Right lobe of liver (tissue), 6 donors: ENCODE results near the gene MACROD2. TPM values are rescaled to one million over a fixed set of nuclear protein-coding genes. Genes with fewer than 3 reads are reported as not detected.
A peak's percentile ranks its signal among the peaks of the same experiment; 100 is the strongest.

ENCODE experiments used
- ATAC-seq, 4 donors: fragments of 200-7000 bp; cut with Tn5 transposase; one replicate each; pipeline ENCODE4 v1.9.1; 2020; ENCODE audit warnings: mild to moderate bottlenecking in 4 of 4, moderate library complexity in 4 of 4
- DNase-seq, 3 donors: peaks; one replicate each; pipeline ENCODE4 v3.0.0-alpha.2; 2020
- H3K27ac ChIP-seq, 3 donors: fragments of 200-600 bp; one replicate each; pipeline ENCODE4 v1.8.0; 2022
- H3K27me3 ChIP-seq, 2 donors: fragments of 200-600 bp; one replicate each; pipeline ENCODE4 v1.8.0; 2022
- H3K36me3 ChIP-seq, 4 donors: fragments of 200-600 bp; sonication (generic) in 1 of 4; one replicate each; pipeline versions ENCODE4 v1.5.1 to v1.8.0; 2017 to 2022; ENCODE audit warnings: control low read depth in 1 of 4
- H3K4me1 ChIP-seq, 4 donors: fragments of 200-600 bp; sonication (generic) in 1 of 4; one replicate each; pipeline versions ENCODE4 v1.5.1 to v1.8.0; 2017 to 2022; ENCODE audit warnings: control low read depth in 1 of 4
- H3K4me3 ChIP-seq, 3 donors: fragments of 200-600 bp; one replicate each; pipeline ENCODE4 v1.8.0; 2022
- H3K9me3 ChIP-seq, 4 donors: fragments of 200-600 bp; sonication (generic) in 1 of 4; one replicate each; pipeline versions ENCODE4 v1.5.1 to v1.8.0; 2017 to 2022; ENCODE audit warnings: control low read depth in 1 of 4
- CTCF ChIP-seq, 4 donors: fragments of 200-600 bp in 3 of 4; fragments of 450-650 bp in 1 of 4; IDR thresholded peaks; one replicate each; pipeline versions ENCODE4 v1.5.1 to v1.8.0; 2016 to 2022; ENCODE audit warnings: antibody characterized with exemption in 4 of 4, mild to moderate bottlenecking in 2 of 4
- POLR2A ChIP-seq: fragments of 450-650 bp; IDR thresholded peaks from one replicate; pipeline ENCODE4 v1.6.1; 2017; ENCODE audit warnings: antibody characterized with exemption, mild to moderate bottlenecking
- WGBS: methylation state at CpG from one replicate; pipeline ENCODE4 v1.1.6; 2018; ENCODE audit warnings: low coverage, low lambda C conversion rate; ENCODE audit not compliant: insufficient coverage; ENCODE audit errors: missing lambda C conversion rate; 5-methylcytosine and 5-hydroxymethylcytosine counted together
- intact Hi-C, 2 donors: fragments of 100-400 bp; cut with DNase I; formaldehyde crosslinking; loops; one replicate each; pipeline versions ENCODE4 v1.11.2 to v1.14.1; 2022
- total RNA-seq, 6 experiments: library from RNA; depleted of rRNA in 2 of 6; stranded (reverse); fragments of >200 nt in 2 of 6; fragmentation: NEBNext Ultra II Directional in 3 of 6; extraction: Animal tissue kit (Norgen Biotek cat#: 25700) in 3 of 6; gene quantifications; one replicate each; pipeline versions ENCODE4 v1.1.0 to v1.2.4, GENCODE V29; 2016 to 2023
- donor health status: DM: no; HTN: yes; CAD: no.
- donor health status: DM: no; HTN: no; CAD: no.
- donor health status: DM: no; HTN: no; CAD: no.
- donor health status: DM: no; HTN: yes; CAD: no.
- donor health status: DM: no; HTN: yes; CAD: no.

MACROD2 gene
- total RNA-seq, 6 experiments from 2014 or later = 1.2 to 5.5 (median 3.3) TPM

- no peak for DNase-seq
- Histone ChIP-seq H3K27me3 (no peaks in the 10 kb centered on the region), H3K4me3 (peak overlapping the region in 2 of 3 donors; percentile 22 to 56), H3K4me1 (peaks cover 0 to 22% (median 0%) of the 10 kb centered on the region in 4 donors), H3K36me3 (no peaks in the 10 kb centered on the region), H3K27ac (no peak overlapping the region), H3K9me3 (no peaks in the 10 kb centered on the region)
- intact Hi-C loops = no loop called here
- TF ChIP-seq CTCF (IDR thresholded peaks at IDR 0.05) = no peak
- TF ChIP-seq POLR2A = no peak
- WGBS = 17% methylated on average over 3 of the region's 3 CpGs
- ATAC-seq = no peak
Measured at GRCh38 chr20:14333721-14334120, 338.4 kb downstream of the MACROD2 start.

GRCh38 chr20:14334306-14334930, 339.1 kb downstream of the MACROD2 start:
- Histone ChIP-seq H3K4me1 (peaks cover 0 to 22% (median 0%) of the 10 kb centered on the region in 4 donors), H3K4me3 (peak overlapping the region; percentile 10 to 56 (median 22)), H3K36me3 (no peaks in the 10 kb centered on the region), H3K27ac (peak overlapping the region in 1 of 3 donors; percentile 17), H3K27me3 (no peaks in the 10 kb centered on the region), H3K9me3 (no peaks in the 10 kb centered on the region)
- intact Hi-C loops = no loop called here
- TF ChIP-seq POLR2A (no peak), CTCF (IDR thresholded peaks at IDR 0.05) (peak; percentile 47 to 59 (median 54))
- peak; percentile 52 to 66 (median 60) for ATAC-seq
- peak in 2 of 3 donors; percentile 23 to 61 for DNase-seq
- 2% methylated on average over 3 of the region's 3 CpGs for WGBS

- H3K9me3 ChIP-seq = no peaks in the 10 kb centered on the region
- H3K4me3 ChIP-seq = peak overlapping the region; percentile 10 to 56 (median 22)
- H3K27me3 ChIP-seq = no peaks in the 10 kb centered on the region
- peak overlapping the region in 2 of 3 donors; percentile 12 to 17 for H3K27ac ChIP-seq
- no peak for DNase-seq
- intact Hi-C loops = no loop called here
- TF ChIP-seq POLR2A (no peak), CTCF (IDR thresholded peaks at IDR 0.05) (no peak)
- ATAC-seq = no peak
- H3K36me3 ChIP-seq = no peaks in the 10 kb centered on the region
- peaks cover 0 to 21% (median 0%) of the 10 kb centered on the region in 4 donors for H3K4me1 ChIP-seq
Measured at GRCh38 chr20:14335052-14335451, 339.7 kb downstream of the MACROD2 start.

- ATAC-seq = peak; percentile 40 to 59 (median 42)
- H3K4me3 ChIP-seq = peak overlapping the region; percentile 28 to 56 (median 54)
Measured at GRCh38 chr20:14336686-14337085, 341.4 kb downstream of the MACROD2 start.

GRCh38 chr20:14337400-14338171, 342.3 kb downstream of the MACROD2 start, which contains the start of gene FLRT3:
Gene FLRT3 (minus strand): TSS chr20:14337612. CDS start chr20:14327506, 10,106 bp downstream.
- H3K4me3 ChIP-seq = peak within 1 kb of the TSS; percentile 28 to 56 (median 54)
- H3K27me3 ChIP-seq = no peaks in the 10 kb centered on the region
- no peaks in the 10 kb centered on the region for H3K9me3 ChIP-seq
- H3K4me1 ChIP-seq = peaks cover 0 to 32% (median 0%) of the 10 kb centered on the region in 4 donors
- no peaks in the 10 kb centered on the region for H3K36me3 ChIP-seq
- DNase-seq (peak; percentile 72 to 89 (median 80)), ATAC-seq (peak; percentile 91 to 97 (median 93))
- intact Hi-C loops = no loop called here
- 34% methylated on average over 11 of the region's 12 CpGs for WGBS
- TF ChIP-seq CTCF (IDR thresholded peaks at IDR 0.05) (peak; percentile 67 to 90 (median 84)), POLR2A (peak; percentile 97)
- peak within 1 kb of the TSS; percentile 46 to 79 (median 78) for H3K27ac ChIP-seq

More at GRCh38 chr20:14336686-14337085, 341.4 kb downstream of the MACROD2 start:
- WGBS = 22% methylated on average over 4 of the region's 4 CpGs
- H3K9me3 ChIP-seq = no peaks in the 10 kb centered on the region
- TF ChIP-seq POLR2A = no peak
- intact Hi-C loops = no loop called here
- H3K36me3 ChIP-seq = no peaks in the 10 kb centered on the region
- DNase-seq = no peak
- H3K27me3 ChIP-seq = no peaks in the 10 kb centered on the region
- peaks cover 0 to 23% (median 0%) of the 10 kb centered on the region in 4 donors for H3K4me1 ChIP-seq
- peak overlapping the region; percentile 46 to 79 (median 78) for H3K27ac ChIP-seq
